GM18909 (cell line): Measurements from ENCODE around the gene CSNK1G2.

Source experiments
- ATAC-seq: cut with Tn5 transposase; IDR thresholded peaks from one replicate; pipeline ENCODE4 v1.9.1; 2021; ENCODE audit warnings: mild to moderate bottlenecking; ENCODE audit not compliant: unreplicated experiment, poor library complexity

The CSNK1G2 gene

GRCh38 chr19:1943661-1944087 is 2.7 kb downstream of the CSNK1G2 start:
- ATAC-seq, result no peak

GRCh38 chr19:1944088-1944915 is 3.3 kb downstream of the CSNK1G2 start:
- no peak for ATAC-seq

- no peak for ATAC-seq
Observed at GRCh38 chr19:1944916-1945561, 4.1 kb downstream of the CSNK1G2 start.

- no peak for ATAC-seq
Observed at GRCh38 chr19:1945899-1946298, 4.9 kb downstream of the CSNK1G2 start.

- ATAC-seq, result no peak
Observed at GRCh38 chr19:1947651-1948209, 6.8 kb downstream of the CSNK1G2 start.

GRCh38 chr19:1949304-1950101 is 8.5 kb downstream of the CSNK1G2 start:
- no peak for ATAC-seq

GRCh38 chr19:1950640-1951039 is 9.7 kb downstream of the CSNK1G2 start:
- no peak for ATAC-seq

- no peak for ATAC-seq
Observed at GRCh38 chr19:1952635-1953034, 11.7 kb downstream of the CSNK1G2 start.

GRCh38 chr19:1953037-1953436 is 12.1 kb downstream of the CSNK1G2 start:
- no peak for ATAC-seq

- no peak for ATAC-seq
Observed at GRCh38 chr19:1953441-1954094, 12.6 kb downstream of the CSNK1G2 start.

GRCh38 chr19:1954532-1954933 is 13.6 kb downstream of the CSNK1G2 start:
- no peak for ATAC-seq

GRCh38 chr19:1955171-1956121 is 14.5 kb downstream of the CSNK1G2 start:
- no peak for ATAC-seq

- ATAC-seq, result no peak
Observed at GRCh38 chr19:1956122-1956494, 15.1 kb downstream of the CSNK1G2 start.

GRCh38 chr19:1956868-1957492 is 16.0 kb downstream of the CSNK1G2 start:
- no peak for ATAC-seq

- ATAC-seq, result no peak
Observed at GRCh38 chr19:1957562-1958248, 16.7 kb downstream of the CSNK1G2 start.

- ATAC-seq, result no peak
Observed at GRCh38 chr19:1959928-1960589, 19.1 kb downstream of the CSNK1G2 start.

GRCh38 chr19:1961000-1961883 is 20.3 kb downstream of the CSNK1G2 start:
- no peak for ATAC-seq
